OCI-LY3 (cell line): ENCODE measurements around the gene TSPEAR.

Experiments
- CTCF ChIP-seq: fragments of 200-600, 300-600 bp; sonication (generic); IDR thresholded peaks from 2 replicates; pipeline ENCODE4 v1.5.1; 2014; ENCODE audit warnings: antibody characterized with exemption, low read length, low read depth
- EZH2phosphoT487 ChIP-seq: fragments of 200-600 bp; shearing (Covaris generic); IDR thresholded peaks from 2 replicates; pipeline ENCODE4 v1.6.1; 2018; ENCODE audit warnings: antibody characterized with exemption, mixed run types, low read depth

DNA sequence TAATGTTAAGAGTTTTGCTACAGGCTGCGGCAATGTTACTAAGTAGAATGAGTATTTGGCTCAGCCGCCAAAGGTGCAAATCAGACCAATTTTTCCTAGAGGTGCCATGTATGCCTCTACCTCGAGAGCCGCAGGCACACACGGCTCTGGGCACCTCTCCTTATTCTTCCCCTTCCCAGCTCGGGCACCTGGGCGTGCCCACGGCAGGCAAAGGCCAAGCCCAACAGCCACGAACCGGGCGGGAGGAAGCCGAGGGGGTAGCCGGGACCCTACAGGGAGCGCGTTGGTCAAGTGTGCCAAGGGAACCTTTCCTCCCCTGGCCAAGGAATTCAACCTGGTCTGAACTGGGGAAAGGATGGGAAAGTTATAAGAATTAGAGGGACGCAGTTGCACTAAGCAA, 225.1 kb downstream of the TSPEAR start:
- TF ChIP-seq CTCF: no peak
- TF ChIP-seq EZH2phosphoT487: no peak
